NCI-H2107 (cell line): Measurements from ENCODE around the gene ZNF592.
"Not testable (repeated sequence)": the region's sequence is repeated elsewhere in the genome, so short reads cannot be mapped to it uniquely, and the experiment has no call there.

ENCODE experiments used
- DNase-seq: peaks from one replicate; lab custom pipeline; 2025; lab: John Stamatoyannopoulos, UW

Gene ZNF592

DNA sequence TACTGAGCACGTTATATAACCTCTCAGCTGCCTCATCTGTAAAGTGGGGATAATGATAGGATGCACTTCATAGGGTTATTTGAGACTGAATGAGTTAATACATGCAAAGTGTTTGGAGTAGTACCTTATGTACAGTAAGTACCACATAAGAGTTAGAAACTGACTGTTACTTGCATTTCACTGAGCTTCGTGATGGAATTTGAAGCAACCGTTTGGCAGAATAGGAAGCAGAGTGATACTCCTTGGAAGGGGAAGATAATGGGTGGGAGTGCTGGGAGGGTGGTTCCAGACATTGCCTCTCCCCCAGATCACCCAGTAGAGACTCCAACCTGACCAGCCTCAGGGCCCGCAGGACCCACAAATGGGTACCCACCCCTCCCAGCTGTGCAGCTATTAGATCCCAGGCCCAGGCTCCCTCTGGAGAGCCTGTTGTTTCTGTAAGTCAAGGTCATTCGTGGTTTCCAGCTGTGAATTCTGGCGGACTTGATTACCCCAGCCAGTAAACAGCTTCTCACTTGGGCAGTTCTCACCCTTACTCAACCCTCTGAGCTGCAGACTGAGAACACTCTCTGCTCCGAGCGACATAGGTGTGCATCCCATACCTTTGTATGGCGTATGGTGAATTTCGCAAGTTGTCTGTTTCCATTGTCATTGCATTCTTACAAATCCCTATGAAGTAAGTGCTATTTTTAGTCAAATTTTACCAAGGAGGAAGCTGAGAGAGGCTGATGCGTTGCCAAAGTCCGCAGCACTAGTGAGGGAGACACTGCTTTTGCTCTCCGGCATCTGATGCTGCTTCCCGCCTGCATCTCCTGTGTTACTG, 79.9 kb downstream of the ZNF592 start:
- no peak for DNase-seq

DNA sequence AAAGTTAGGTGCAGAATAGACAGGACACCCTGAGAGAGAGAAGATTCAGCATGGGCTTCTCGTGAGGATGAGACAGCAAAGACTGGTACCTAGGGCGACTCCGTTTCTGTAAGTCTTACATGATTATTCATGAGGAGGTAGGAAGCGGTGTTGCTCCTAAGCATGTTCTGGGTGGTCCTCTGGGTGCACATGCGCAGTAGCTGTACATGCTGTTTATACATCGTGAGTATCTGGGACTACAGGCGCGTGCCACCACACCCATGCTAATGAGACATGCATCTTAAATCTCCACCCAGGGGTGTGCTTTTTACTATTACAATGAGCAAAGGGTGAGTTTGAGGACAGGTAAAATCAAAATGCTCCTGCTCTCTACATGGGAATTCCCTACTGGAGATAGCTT, 81.0 kb downstream of the ZNF592 start:
- DNase-seq: no peak

DNA sequence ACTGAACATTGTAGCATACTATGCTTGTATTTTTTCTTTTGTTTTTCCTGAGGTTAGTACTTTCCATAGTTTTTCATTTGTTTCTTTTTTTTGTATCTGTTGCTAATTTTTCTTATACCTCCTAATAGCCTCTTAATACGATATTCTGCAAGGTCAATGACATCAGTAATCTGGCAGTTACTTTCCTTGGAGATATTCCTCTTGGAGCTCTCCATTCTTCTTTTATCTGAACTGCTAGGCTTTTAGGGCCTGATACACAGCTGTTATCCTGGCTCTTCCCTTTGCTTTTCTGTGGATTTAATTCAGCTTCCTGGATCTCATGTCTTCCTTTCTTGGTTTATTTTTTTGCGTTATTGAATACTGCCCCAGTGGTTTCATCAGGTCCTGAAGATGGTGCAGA, 81.6 kb downstream of the ZNF592 start:
- no peak for DNase-seq

DNA sequence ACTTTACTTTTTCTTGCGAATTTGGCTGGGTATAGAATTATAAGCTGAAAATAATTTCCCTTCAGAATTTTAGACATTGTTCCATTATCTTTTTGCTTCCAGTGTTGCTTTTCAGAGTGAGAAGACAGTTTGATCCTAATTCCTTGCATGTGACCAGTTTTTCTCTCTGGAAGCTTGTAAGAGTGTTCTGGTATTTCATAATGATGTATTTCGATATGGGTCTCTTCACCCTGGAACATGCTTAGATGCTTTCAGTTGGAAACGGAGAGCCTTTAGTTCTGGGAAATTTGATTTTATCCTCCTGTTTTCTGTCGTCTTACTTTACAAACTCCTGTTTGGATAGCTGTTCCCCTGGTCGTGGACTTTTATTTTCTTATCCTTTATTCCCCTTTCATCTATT, 82.6 kb downstream of the ZNF592 start:
- no peak for DNase-seq

DNA sequence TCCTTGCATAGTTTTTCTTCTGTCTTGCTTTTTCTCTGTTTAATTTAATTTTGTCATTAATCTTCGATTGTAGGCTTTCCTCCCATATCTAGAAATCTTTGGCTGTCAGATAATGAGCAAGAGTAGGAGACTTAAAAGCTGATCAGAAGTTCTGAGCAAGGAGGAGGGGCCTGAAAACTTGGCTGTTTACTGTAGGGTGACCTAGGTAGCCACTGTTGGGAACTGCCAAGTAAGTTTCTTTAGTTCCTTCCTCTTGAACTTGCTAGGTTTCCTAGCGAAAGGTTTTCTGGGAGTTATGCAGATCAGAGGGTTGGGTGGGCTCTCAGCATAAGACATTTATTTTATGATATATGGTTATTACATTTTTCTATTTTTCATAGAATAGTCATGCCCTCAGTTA, 83.2 kb downstream of the ZNF592 start:
- DNase-seq: no peak

DNA sequence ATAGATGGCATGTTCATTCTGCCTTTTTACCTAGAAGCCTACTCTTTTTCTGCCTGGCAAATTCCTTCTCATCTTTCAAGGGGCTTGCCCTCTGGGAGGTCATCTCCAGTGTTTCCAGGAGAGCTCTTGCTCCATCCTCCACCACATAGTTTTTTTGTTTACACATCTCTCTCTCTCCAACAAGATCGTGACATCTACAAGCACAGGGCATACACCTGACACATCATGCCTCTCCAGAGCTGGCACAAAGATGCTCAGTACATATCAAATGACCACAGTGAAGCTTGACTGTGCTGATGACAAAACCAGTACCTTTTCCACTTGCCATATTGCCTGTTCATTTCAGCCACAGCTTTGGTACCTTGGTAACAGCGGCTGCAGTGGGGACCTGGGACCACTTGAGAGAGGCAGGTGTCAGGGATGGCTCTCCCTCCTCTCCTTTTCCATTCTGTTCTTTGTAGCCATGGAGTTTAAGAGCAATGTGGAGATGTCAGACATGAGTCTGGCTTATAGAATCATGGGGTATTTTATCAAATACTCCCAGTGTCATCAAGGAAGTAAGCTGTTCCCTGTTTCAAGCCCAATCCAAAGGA, 84.2 kb downstream of the ZNF592 start:
- DNase-seq: no peak

DNA sequence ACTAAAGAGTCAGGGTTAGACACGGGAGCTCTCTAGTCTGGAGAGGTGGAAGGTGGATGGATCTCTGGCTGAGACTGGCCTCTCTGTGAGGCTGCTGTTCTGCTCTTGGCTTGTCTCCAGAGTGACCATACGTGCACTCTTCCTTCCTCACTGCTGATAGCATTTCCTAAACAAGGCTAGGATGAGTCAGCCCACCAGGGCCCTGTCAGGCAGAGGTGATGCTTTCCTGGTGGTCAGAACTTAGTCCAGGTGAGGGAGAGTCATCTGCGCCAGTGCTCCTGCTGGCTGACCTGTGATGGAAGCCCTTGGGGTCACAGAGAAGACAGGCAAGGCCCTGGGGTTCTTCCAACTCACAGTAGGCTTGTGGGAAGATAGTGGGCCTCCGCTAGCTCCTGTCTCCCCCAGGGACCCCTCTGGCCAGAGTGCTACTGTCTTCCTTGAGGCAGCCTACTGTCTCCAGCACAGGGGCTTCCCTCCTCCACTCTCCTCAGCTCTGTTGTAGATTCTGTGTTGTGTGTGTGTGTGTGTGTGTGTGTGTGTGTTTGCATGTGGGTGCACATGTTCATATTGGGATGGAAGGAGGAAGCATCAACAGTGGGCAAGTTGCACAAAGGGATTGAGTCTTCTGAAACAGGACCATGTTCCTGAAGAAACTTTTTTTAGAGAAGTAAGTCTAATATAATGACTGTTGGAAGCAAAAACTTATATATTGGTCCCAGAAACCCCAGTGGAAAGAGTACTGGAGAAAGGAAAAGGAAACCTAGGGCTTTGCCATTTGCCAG, 85.2 kb downstream of the ZNF592 start:
- DNase-seq: no peak

DNA sequence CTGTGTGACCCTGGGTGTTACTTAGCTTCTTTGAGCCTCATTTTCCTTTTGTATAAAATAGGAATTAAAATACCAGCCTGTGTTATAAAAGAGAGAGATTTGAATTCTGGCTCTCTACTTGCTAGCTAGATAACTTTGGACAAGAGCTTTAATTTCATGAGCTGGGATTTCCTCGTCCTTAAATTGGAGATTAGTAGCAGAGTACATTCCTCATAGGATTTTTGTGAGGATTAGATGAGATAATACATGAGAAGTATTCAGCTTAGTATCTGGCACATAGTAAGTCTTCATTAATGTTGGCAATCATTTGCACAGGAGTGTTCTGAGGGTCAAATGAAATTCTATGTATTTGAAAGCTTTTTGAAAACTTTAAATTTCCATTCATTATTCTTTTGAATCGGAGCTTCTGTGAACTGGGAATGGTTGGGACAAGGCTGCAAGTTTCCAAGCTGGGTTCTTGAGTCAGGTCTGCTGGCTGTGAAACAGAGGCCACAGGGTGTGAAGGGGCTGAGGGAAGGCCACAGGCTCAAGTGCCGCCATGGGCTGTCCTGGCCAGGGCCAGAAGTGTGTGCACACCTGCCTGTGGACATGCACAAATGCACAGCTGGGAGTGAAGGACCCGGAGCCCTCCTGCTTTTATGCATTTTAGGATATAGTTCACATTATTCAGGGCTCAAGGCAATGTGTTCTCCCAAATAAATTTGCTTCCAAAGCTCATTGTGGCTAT, 86.0 kb downstream of the ZNF592 start:
- no peak for DNase-seq

DNA sequence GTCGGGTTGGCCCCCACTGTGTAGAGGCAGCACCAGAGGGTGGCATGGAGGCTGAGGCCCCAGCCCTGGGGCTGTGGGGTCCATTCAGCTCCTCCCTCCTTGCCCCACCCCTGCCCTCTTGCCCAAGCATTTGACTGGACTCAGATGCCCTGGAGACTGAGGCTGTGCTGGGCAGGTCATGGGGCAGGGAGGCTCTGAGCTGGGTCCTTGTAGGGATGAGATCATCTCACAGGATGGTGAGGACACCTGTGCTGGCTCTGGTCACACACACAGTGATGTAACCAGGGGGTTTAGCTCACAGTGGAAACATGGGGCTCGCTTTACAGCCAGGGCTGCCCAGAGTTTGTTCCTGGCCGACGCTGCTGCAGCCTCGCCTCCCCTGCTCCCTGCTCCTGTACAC, 86.6 kb downstream of the ZNF592 start:
- no peak for DNase-seq

DNA sequence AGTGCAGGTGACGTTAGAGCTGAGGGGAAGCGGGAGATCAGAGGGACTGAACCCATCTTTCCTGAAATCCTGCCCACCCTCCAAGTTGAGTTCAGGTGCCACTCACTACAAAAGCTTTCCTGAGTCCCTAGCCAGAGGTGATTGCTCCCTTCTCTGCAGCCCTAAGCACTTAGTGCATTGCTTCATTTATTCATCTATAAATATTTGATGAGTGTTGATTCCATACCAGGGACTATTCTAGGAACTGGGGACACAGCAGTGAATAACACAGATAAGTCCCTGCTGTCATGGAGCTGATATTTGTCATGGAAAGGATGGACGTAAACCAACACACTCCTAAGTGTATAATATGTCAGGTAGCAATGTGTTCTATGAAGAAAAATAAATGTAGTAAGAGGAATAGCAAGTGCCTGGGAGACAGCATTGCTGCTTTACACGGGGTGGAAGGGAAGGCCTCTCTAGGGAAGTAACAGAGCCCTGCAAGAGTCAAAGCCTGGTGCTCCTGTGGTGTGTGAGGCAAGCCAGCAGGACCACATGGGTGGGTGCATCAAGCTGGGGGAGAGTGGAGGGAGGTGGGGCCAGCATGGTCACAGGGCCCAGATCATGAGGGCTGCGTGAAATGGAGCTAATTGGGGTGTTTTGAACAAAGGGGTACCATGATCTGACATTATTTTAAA, 87.4 kb downstream of the ZNF592 start:
- no peak for DNase-seq

DNA sequence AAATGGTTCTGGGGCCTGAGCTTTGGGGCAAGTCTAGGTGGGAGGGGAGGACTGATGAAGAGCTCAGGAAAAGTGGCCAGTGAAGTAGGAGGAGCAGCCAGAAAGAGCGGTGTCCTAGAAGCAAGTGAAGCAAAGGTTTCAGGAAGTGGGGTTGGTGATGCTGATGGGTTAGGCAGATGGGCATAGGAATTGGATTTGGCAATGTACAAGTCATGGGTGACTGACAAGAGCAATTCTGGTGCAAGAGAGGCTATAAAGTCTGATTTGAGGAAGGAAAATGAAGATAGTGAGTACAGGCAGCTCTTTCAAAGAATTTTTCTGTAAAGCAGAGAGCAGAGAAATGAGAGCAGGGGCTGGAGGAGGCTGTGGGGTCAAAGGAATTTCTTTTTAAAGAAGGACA, 88.5 kb downstream of the ZNF592 start:
- DNase-seq: no peak

DNA sequence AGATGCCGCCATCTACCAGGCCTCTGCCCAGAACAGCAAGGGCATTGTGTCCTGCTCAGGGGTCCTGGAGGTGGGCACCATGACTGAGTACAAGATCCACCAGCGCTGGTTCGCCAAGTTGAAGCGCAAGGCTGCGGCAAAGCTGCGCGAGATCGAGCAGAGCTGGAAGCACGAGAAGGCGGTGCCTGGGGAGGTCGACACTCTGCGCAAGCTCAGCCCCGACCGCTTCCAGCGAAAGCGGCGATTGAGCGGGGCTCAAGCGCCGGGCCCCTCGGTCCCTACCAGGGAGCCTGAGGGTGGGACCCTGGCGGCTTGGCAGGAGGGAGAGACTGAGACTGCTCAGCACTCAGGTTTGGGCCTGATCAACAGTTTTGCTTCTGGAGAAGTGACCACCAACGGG, 91.3 kb downstream of the ZNF592 start:
- DNase-seq: no peak

DNA sequence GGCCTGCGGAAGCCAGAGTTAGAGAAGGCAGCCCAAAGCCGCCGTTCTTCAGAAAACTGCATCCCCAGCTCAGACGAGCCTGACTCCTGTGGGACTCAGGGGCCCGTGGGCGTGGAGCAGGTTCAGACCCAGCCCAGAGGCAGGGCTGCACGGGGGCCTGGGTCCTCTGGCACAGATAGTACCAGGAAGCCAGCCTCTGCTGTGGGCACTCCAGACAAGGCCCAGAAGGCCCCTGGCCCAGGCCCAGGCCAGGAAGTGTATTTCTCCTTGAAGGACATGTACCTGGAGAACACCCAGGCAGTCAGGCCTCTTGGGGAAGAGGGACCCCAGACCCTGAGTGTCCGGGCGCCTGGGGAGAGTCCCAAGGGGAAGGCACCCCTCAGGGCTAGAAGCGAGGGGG, 91.9 kb downstream of the ZNF592 start:
- DNase-seq: no peak

DNA sequence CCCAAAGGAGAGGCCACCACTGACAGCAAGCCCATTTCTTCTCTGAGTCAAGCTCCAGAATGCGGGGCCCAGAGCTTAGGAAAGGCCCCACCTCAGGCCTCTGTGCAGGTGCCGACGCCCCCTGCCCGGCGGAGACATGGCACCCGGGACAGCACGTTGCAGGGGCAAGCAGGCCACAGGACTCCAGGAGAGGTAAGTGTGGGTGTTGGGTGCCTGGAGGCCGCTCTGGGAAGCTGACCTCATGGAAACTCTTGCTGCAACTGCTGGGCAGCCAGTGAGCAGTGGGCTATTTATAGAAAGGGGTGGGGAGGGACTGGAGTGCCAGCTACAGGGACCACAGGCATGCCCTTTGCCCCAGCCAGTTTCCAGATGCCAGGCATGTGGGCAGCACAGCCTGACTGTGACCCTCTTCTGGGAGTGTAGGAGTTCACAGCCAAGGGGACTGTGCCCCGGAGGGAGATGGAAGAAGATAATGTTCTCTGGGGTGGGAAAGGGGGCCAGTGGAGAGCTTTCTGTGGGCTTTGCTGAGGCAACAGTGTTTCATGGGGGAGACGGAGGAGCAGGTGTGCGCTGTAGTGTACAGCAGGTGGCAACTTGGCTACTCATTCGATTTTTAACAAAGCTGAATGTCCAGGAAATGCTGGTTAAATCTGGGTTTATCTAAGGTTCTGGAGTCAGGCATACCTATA, 92.5 kb downstream of the ZNF592 start:
- DNase-seq: no peak

DNA sequence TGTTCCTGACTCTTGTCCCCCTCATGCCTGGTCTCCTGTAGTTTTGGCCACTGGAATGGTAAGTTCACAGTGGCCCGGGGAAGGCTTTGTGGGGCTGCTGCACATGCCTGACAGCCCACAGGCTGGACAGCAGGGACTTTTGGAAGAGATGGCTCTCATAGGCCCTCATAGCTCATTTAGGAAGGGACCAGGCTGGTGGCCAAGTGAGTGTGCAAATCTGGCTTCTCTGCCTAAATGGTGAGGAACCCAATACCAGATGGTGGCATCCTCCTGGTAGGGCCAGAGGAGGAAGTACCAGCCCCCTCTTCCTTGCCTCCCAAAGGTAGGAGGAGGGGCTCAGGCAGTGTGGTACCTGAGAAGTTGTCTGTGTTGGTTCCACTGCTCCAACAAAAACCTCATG, 94.4 kb downstream of the ZNF592 start:
- no peak for DNase-seq

DNA sequence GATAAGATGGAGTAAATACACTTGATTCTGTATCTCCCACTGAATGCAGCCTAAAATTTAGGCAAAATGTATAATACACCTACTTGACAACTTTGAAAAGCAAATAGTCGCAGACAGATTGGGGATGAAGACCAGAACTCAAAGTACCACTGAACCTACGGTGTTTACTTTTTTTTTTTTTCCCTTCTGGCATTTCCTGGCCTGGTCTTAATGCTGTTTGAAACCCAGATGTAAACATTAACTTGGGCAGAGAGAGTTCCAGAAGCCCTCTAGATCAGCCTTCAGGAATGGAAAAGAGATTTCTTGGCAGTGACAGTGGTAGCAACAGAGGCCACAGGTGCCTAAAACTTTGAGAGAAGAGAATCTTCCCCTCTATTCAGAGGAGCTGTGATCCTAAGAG, 96.6 kb downstream of the ZNF592 start:
- no peak for DNase-seq

DNA sequence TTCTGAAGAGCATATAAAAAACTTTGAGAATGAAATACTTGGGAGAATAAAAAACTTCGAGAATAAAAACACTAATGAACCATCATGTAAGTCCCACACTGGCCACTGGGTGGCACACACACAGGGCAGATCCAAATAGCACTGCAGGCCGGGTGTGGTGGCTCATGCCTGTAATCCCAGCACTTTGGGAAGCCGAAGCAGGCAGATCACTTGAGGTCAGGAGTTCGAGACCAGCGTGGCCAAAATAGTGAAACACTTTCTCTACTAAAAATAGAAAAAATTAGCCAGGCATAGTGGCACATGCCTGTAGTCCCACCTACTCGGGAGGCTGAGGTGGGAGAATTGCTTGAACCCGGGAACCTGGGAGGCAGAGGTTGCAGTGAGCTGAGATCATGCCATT, 97.2 kb downstream of the ZNF592 start:
- not testable (repeated sequence) for DNase-seq

DNA sequence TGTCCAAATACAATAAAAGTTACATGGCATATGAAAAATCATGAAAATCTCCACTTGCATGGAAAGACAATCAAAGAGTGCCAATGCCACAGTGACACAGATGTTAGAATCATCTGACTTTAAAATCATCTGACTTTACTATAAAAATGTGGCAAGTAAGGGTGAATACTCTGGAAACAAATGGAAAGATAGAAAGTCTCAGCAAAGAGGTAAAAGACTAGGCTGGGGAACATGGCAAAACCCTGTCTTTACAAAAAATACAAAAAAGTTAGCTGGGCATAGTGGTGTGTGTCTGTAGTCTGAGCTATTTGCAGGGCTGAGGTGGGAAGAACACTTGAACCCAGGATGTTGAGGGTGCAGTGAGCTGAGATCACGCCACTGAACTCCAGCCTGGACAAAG, 97.9 kb downstream of the ZNF592 start:
- no peak for DNase-seq

DNA sequence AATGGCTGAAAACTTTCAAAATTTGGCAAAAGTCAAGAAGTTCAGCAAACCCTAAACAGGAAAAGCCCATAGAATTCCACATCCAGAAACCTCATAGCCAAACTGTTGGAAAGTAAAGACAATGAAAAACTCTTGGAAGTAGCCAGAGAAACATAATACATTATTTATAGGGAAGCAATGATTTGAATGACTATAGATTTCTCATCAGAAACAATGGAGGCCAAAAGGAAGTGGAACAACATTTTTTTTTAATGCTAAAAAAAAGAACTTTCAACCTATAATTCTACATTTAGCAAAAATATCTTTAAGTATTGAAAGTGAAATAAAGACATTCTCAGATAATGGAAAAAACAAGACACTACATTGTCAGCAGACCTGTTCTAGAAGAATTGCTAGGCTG, 99.0 kb downstream of the ZNF592 start:
- DNase-seq: no peak

DNA sequence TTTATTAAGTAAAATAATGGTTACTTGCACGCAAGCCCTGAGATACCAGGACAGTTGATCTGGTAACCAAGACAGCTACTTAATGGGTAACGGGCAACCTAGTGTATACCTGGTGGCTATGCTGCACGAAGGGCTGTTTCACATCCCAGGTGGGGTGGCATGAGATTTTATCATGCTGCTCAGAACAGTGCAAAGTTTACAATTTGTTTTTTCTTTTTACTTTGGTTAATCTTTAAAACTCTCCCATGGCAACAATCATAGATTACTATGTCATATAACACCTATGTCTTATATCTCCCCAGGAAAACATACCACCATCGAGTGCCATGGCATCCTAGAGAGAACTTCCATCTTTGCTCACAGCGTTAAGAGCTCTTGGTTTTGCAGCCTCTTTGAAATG, 103.8 kb downstream of the ZNF592 start:
- DNase-seq: no peak

DNA sequence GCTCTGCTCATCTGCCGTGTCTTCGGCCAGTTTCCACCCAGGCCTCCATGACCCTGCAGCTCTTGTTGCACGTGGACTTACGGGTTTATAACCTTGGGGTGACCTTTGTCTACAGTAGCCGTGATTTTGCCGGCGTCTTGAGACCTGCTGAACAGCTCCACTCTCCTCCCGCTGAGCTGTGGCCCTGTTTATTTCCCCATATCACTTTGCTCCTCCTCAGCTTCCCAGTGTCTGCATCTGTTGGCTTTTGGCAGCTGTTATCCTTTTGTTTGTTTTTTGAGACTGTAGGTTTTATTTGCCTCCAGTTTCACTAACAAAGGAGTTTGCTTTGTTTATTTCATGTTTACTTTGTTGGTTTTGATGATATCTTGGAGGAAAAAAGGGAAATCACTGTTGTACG, 106.7 kb downstream of the ZNF592 start:
- no peak for DNase-seq
